IMR-90 (cell line): ENCODE measurements around the gene DUS3L. TPM values are rescaled to one million over a fixed set of nuclear protein-coding genes. Genes with fewer than 3 reads are reported as not detected.

Experiments used
- ATAC-seq: fragments of 200-7000 bp; cut with Tn5 transposase; 2 replicates; pipeline ENCODE4 v1.9.1; 2020; ENCODE audit warnings: low read depth, mild to moderate bottlenecking, moderate library complexity
- BruUV-seq: library from RNA; stranded (reverse); fragments of 400-500 nt; replicated peaks from 2 replicates; lab custom pipeline; 2021; lab: Mats Ljungman, UMichigan
- CTCF ChIA-PET: fragments of 300-600 bp; formaldehyde crosslinking; extraction: SDS; loops from one replicate; lab custom pipeline; 2021; ENCODE audit warnings: antibody characterized with exemption; lab: Yijun Ruan, JAX
- POLR2A ChIA-PET: fragments of 300-600 bp; sonication (Branson Sonifier 250); formaldehyde crosslinking; loops from one replicate; lab custom pipeline; 2022; ENCODE audit warnings: antibody characterized with exemption; ENCODE audit not compliant: unreplicated experiment; lab: Charles Lee
- DNase-seq: peaks from one replicate; pipeline ENCODE4 v3.0.0; 2013
- H2AFZ ChIP-seq: replicated peaks from 2 replicates; pipeline ENCODE3; 2013; ENCODE audit warnings: low read length, mild to moderate bottlenecking; ENCODE audit not compliant: poor library complexity
- H2AK5ac ChIP-seq: 2 replicates; pipeline ENCODE4 v1.6.1; 2013; ENCODE audit warnings: low read depth, low read length, inconsistent platforms
- H2AK9ac ChIP-seq: replicated peaks from 2 replicates; pipeline ENCODE3; 2013; ENCODE audit warnings: mild to moderate bottlenecking, low read depth, low read length, moderate library complexity; ENCODE audit not compliant: poor library complexity
- H2BK120ac ChIP-seq: 2 replicates; pipeline ENCODE4 v1.6.1; 2013; ENCODE audit warnings: low read depth, low read length, inconsistent platforms
- H2BK15ac ChIP-seq: 3 replicates; pipeline ENCODE4 v1.6.1; 2013; ENCODE audit warnings: low read depth, low read length, inconsistent platforms
- H2BK20ac ChIP-seq: 2 replicates; pipeline ENCODE4 v1.6.1; 2013; ENCODE audit warnings: low read depth, mild to moderate bottlenecking, inconsistent platforms, low read length, moderate library complexity
- H2BK5ac ChIP-seq: 2 replicates; pipeline ENCODE4 v1.6.1; 2013; ENCODE audit warnings: mild to moderate bottlenecking, low read depth, low read length, inconsistent platforms; ENCODE audit not compliant: poor library complexity, severe bottlenecking
- H3K14ac ChIP-seq: replicated peaks from 2 replicates; pipeline ENCODE4 v1.6.1; 2013; ENCODE audit warnings: low read depth, low read length, inconsistent platforms
- H3K18ac ChIP-seq: 2 replicates; pipeline ENCODE4 v1.6.1; 2013; ENCODE audit warnings: low read depth, low read length, control low read depth
- H3K23ac ChIP-seq: 2 replicates; pipeline ENCODE4 v1.6.1; 2013; ENCODE audit warnings: low read depth, low read length, inconsistent platforms
- H3K27ac ChIP-seq: 2 replicates; pipeline ENCODE4 v1.5.1; 2013; ENCODE audit warnings: mild to moderate bottlenecking, control low read depth, low read length; ENCODE audit not compliant: insufficient read depth
- H3K27me3 ChIP-seq: 2 replicates; pipeline ENCODE4 v1.6.1; 2013; ENCODE audit warnings: low read length; ENCODE audit not compliant: control insufficient read depth, insufficient read depth
- H3K36me3 ChIP-seq: 2 replicates; pipeline ENCODE4 v1.6.1; 2013; ENCODE audit warnings: low read length, mixed read lengths; ENCODE audit not compliant: control insufficient read depth, insufficient read depth
- H3K4ac ChIP-seq: 2 replicates; pipeline ENCODE4 v1.6.1; 2013; ENCODE audit warnings: low read depth, low read length, inconsistent platforms
- H3K4me1 ChIP-seq: 2 replicates; pipeline ENCODE4 v1.6.1; 2013; ENCODE audit warnings: low read length, mixed read lengths; ENCODE audit not compliant: control insufficient read depth, insufficient read depth
- H3K4me2 ChIP-seq: 2 replicates; pipeline ENCODE4 v1.6.1; 2013; ENCODE audit warnings: low read depth, mild to moderate bottlenecking, control low read depth, low read length, moderate library complexity
- H3K4me3 ChIP-seq: 2 replicates; pipeline ENCODE4 v1.5.1; 2013; ENCODE audit warnings: low read depth, mild to moderate bottlenecking, control low read depth, low read length, moderate library complexity; ENCODE audit not compliant: insufficient read depth
- H3K56ac ChIP-seq: 2 replicates; pipeline ENCODE4 v1.6.1; 2013; ENCODE audit warnings: low read length, inconsistent platforms; ENCODE audit not compliant: insufficient read depth; ENCODE audit errors: extremely low read depth
- H3K79me1 ChIP-seq, 2 experiments: 2 replicates each; pipeline ENCODE4 v1.6.1; 2013; ENCODE audit warnings: low read length in 2 of 2, inconsistent platforms in 1 of 2, low read depth in 1 of 2
- H3K9ac ChIP-seq: 2 replicates; pipeline ENCODE4 v1.6.1; 2013; ENCODE audit warnings: low read depth, low read length, control low read depth
- H3K9me1 ChIP-seq: 2 replicates; pipeline ENCODE4 v1.6.1; 2013; ENCODE audit warnings: low read length, inconsistent platforms; ENCODE audit not compliant: insufficient read depth
- H3K9me3 ChIP-seq: 2 replicates; pipeline ENCODE4 v1.6.1; 2013; ENCODE audit warnings: low read length; ENCODE audit not compliant: control insufficient read depth, insufficient read depth
- H4K20me1 ChIP-seq: 2 replicates; pipeline ENCODE4 v1.6.1; 2013; ENCODE audit warnings: low read length, inconsistent platforms; ENCODE audit not compliant: insufficient read depth
- H4K5ac ChIP-seq: 2 replicates; pipeline ENCODE4 v1.6.1; 2013; ENCODE audit warnings: mild to moderate bottlenecking, low read depth, low read length, control low read depth
- H4K8ac ChIP-seq, 2 experiments: 2 replicates each; pipeline ENCODE4 v1.6.1; 2013; ENCODE audit warnings: low read depth in 2 of 2, low read length in 2 of 2, control low read depth in 1 of 2, inconsistent platforms in 1 of 2
- H4K91ac ChIP-seq: 2 replicates; pipeline ENCODE4 v1.6.1; 2013; ENCODE audit warnings: low read depth, low read length, inconsistent platforms; ENCODE audit not compliant: insufficient read depth
- BHLHE40 ChIP-seq: fragments of 150-350 bp; IDR thresholded peaks from 2 replicates; pipeline ENCODE4 v1.6.1; 2016; ENCODE audit warnings: mild to moderate bottlenecking, low read depth, low read length
- CEBPB ChIP-seq: IDR thresholded peaks from 2 replicates; pipeline ENCODE4 v1.6.1; 2012; ENCODE audit warnings: low read depth, low read length, improper control_type of control experiment
- CHD1 ChIP-seq: IDR thresholded peaks from 2 replicates; pipeline ENCODE4 v1.6.1; 2012; ENCODE audit warnings: low read depth, low read length, improper control_type of control experiment
- FOS ChIP-seq: fragments of 150-350 bp; IDR thresholded peaks from 2 replicates; pipeline ENCODE4 v1.6.1; 2016; ENCODE audit warnings: low read depth, low read length
- MAFK ChIP-seq: IDR thresholded peaks from 2 replicates; pipeline ENCODE4 v1.6.1; 2012; ENCODE audit warnings: low read depth, low read length, improper control_type of control experiment
- MAZ ChIP-seq: IDR thresholded peaks from 2 replicates; pipeline ENCODE4 v1.6.1; 2012; ENCODE audit warnings: low read depth, mild to moderate bottlenecking, low read length, improper control_type of control experiment, moderate library complexity, borderline replicate concordance
- MXI1 ChIP-seq: IDR thresholded peaks from 2 replicates; pipeline ENCODE4 v1.6.1; 2012; ENCODE audit warnings: low read depth, mild to moderate bottlenecking, low read length, moderate library complexity, borderline replicate concordance
- NFE2L2 ChIP-seq: fragments of 150-350 bp; IDR thresholded peaks from 2 replicates; pipeline ENCODE4 v1.6.1; 2016; ENCODE audit warnings: low read depth, mild to moderate bottlenecking, low read length
- POLR2A ChIP-seq: IDR thresholded peaks from 2 replicates; pipeline ENCODE4 v1.6.1; 2012; ENCODE audit warnings: mild to moderate bottlenecking, low read depth, low read length
- RAD21 ChIP-seq: IDR thresholded peaks from 2 replicates; pipeline ENCODE4 v1.6.1; 2012; ENCODE audit warnings: low read length, improper control_type of control experiment
- RCOR1 ChIP-seq: IDR thresholded peaks from 2 replicates; pipeline ENCODE4 v1.6.1; 2012; ENCODE audit warnings: mild to moderate bottlenecking, low read length, improper control_type of control experiment; ENCODE audit not compliant: insufficient replicate concordance
- RFX5 ChIP-seq: IDR thresholded peaks from 2 replicates; pipeline ENCODE4 v1.8.0; 2012; ENCODE audit warnings: low read depth, mild to moderate bottlenecking, low read length, moderate library complexity
- USF2 ChIP-seq: fragments of 150-350 bp; IDR thresholded peaks from 2 replicates; pipeline ENCODE4 v1.6.1; 2017; ENCODE audit warnings: mild to moderate bottlenecking, antibody characterized with exemption, low read length, low read depth
- WGBS, 2 experiments: methylation state at CpG; one replicate each; pipeline versions ENCODE4 v1.1.5 to v1.1.7; 2013; ENCODE audit warnings: missing lambda C conversion rate in 2 of 2; ENCODE audit not compliant: insufficient read length in 1 of 2; ENCODE audit errors: extremely low coverage in 2 of 2; 5-methylcytosine and 5-hydroxymethylcytosine counted together
- dilution Hi-C: fragments of 300-500 bp; cut with HindIII; formaldehyde crosslinking; loops from one replicate; pipeline ENCODE4 v1.14.3; 2018; ENCODE audit warnings: low sequenced_read_pairs; ENCODE audit not compliant: unreplicated experiment
- in situ Hi-C: fragments of 300-500 bp; cut with MboI; formaldehyde crosslinking; loops from 3 replicates; pipeline ENCODE4 v1.14.3; 2019; ENCODE audit warnings: low sequenced_read_pairs, inconsistent platforms, mixed read lengths
- intact Hi-C: fragments of 100-400 bp; cut with micrococcal nuclease; formaldehyde crosslinking; loops from 2 replicates; pipeline ENCODE4 v1.10.0; 2022
- polyA plus RNA-seq, 3 experiments: library from polyadenylated mRNA; depleted of rRNA; stranded (reverse); fragments of >200 nt; gene quantifications; 2 replicates each; pipeline ENCODE4 v1.2.3, GENCODE V29; 2012; ENCODE audit warnings: low replicate concordance in 1 of 3
- total RNA-seq: library from RNA; depleted of rRNA; stranded (reverse); fragments of >200 nt; gene quantifications from 2 replicates; pipeline ENCODE4 v1.2.3, GENCODE V29; 2012
- TF ChIP-seq, protein P1 (sequence below): conservative IDR thresholded peaks from 2 replicates; pipeline ENCODE4 v1.5.1; 2012; ENCODE audit warnings: mild to moderate bottlenecking, low read depth, low read length, improper control_type of control experiment

Gene DUS3L
- total and polyA plus RNA-seq, 2 of the 4 experiments (the other 2 are of a cell fraction) = 12.4 to 21.3 TPM

GRCh38 chr19:5827891-5828660, 37.1 kb upstream of the DUS3L start:
- POLR2A ChIA-PET = interaction anchor here (0.5 to 1.0 kb wide), 4 partner anchors 24 to 100 kb away, joined by 3 read pairs; partner anchors contain the start of gene NDUFA11
- Histone ChIP-seq H3K23ac (peak overlapping the region; percentile 97), H2AK5ac (peak overlapping the region; percentile 98), H2AFZ (peak overlapping the region; percentile 97), H2BK5ac (peak overlapping the region; percentile 63), H2BK120ac (peak overlapping the region; percentile 60), H3K18ac (peak overlapping the region; percentile 62), H3K36me3 (no peaks in the 10 kb centered on the region), H3K9ac (peak overlapping the region; percentile 85), H4K8ac (peak overlapping the region; percentile 97 to 99), H4K91ac (peak overlapping the region; percentile 89), H3K56ac (peak overlapping the region; percentile 81), H2BK20ac (no peak overlapping the region), H4K5ac (peak overlapping the region; percentile 96), H3K4me3 (peak overlapping the region; percentile 59), H3K27ac (peak overlapping the region; percentile 58), H4K20me1 (no peaks in the 10 kb centered on the region), H3K4me2 (peak overlapping the region; percentile 86), H2AK9ac (peak overlapping the region; percentile 97), H3K79me1 (peaks cover 0 to 6% of the 10 kb centered on the region in 2 experiments; a peak in 2 of 4 replicates), H3K4ac (peak overlapping the region; percentile 97), H3K9me3 (no peaks in the 10 kb centered on the region), H3K27me3 (no peaks in the 10 kb centered on the region; the same call in 1 of the 2 replicates), H2BK15ac (peak overlapping the region; percentile 74; the same call in 2 of the 3 replicates), H3K9me1 (peaks cover 4% of the 10 kb centered on the region; the same call in 1 of the 2 replicates), H3K14ac (peak overlapping the region; percentile 98), H3K4me1 (peaks cover 9% of the 10 kb centered on the region)
- dilution Hi-C loops (no loop called here), intact Hi-C loops (loop anchor here (5.0 kb wide), 1 partner anchor 64 kb away; no protein-coding TSS in a partner anchor), in situ Hi-C loops (no loop called here)
- peak; percentile 85 for DNase-seq
- CTCF ChIA-PET = interaction anchor here (0.9 to 2.2 kb wide), 2 partner anchors 24 to 63 kb away, joined by 3 to 7 read pairs; no protein-coding TSS in a partner anchor
- ATAC-seq = peak; percentile 87
- no TSS peak for BruUV-seq
- WGBS, 2 experiments = 1% methylated on average over 39 of the region's 91 CpGs; no CpG with 5 or more reads in 1 of the 2 experiments
- TF ChIP-seq NFE2L2 (no peak), RFX5 (no peak), MAFK (no peak), CEBPB (peak; percentile 91), BHLHE40 (peak; percentile 6; the same call in 1 of the 2 replicates), MAZ (peak; percentile 25; the same call in 1 of the 2 replicates), POLR2A (peak; percentile 90), RCOR1 (peak; percentile 10), CHD1 (no peak), MXI1 (no peak), FOS (peak; percentile 74), RAD21 (no peak), USF2 (no peak)
- TF ChIP-seq, protein P1, sequence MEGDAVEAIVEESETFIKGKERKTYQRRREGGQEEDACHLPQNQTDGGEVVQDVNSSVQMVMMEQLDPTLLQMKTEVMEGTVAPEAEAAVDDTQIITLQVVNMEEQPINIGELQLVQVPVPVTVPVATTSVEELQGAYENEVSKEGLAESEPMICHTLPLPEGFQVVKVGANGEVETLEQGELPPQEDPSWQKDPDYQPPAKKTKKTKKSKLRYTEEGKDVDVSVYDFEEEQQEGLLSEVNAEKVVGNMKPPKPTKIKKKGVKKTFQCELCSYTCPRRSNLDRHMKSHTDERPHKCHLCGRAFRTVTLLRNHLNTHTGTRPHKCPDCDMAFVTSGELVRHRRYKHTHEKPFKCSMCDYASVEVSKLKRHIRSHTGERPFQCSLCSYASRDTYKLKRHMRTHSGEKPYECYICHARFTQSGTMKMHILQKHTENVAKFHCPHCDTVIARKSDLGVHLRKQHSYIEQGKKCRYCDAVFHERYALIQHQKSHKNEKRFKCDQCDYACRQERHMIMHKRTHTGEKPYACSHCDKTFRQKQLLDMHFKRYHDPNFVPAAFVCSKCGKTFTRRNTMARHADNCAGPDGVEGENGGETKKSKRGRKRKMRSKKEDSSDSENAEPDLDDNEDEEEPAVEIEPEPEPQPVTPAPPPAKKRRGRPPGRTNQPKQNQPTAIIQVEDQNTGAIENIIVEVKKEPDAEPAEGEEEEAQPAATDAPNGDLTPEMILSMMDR = no peak
